HG03159 (cell line): ENCODE data around the gene TAF11L11.
"Not testable (repeated sequence)": the region's sequence is repeated elsewhere in the genome, so short reads cannot be mapped to it uniquely, and the experiment has no call there.

Source experiments
- ATAC-seq: cut with Tn5 transposase; IDR thresholded peaks from one replicate; pipeline ENCODE4 v1.9.1; 2021; ENCODE audit warnings: mild to moderate bottlenecking, moderate library complexity; ENCODE audit not compliant: unreplicated experiment

TAF11L11 gene

GRCh38 chr5:17603880-17604279 lies at the start of gene TAF11L11:
Gene TAF11L11 (plus strand): TSS chr5:17604183.
- ATAC-seq: not testable (repeated sequence)

- not testable (repeated sequence) for ATAC-seq
These were observed 18.3 kb upstream of the TAF11L11 start, which contains the start of gene TAF11L7 for GRCh38 chr5:17585658-17586057. Gene TAF11L7 (minus strand): TSS chr5:17585758.

GRCh38 chr5:17590860-17591259 lies 13.1 kb upstream of the TAF11L11 start, which contains the start of gene TAF11L8:
Gene TAF11L8 (minus strand): TSS chr5:17590960.
- not testable (repeated sequence) for ATAC-seq

GRCh38 chr5:17594255-17594654 lies 9.7 kb upstream of the TAF11L11 start, which contains the start of gene TAF11L9:
Gene TAF11L9 (minus strand): TSS chr5:17594394.
- not testable (repeated sequence) for ATAC-seq

GRCh38 chr5:17597728-17598127 lies 6.3 kb upstream of the TAF11L11 start, which contains the start of gene TAF11L10:
Gene TAF11L10 (minus strand): TSS chr5:17597828.
- not testable (repeated sequence) for ATAC-seq

GRCh38 chr5:17604951-17605350 lies 968 bp downstream of the TAF11L11 start:
- ATAC-seq: no peak

- ATAC-seq: not testable (repeated sequence)
These were observed 3.5 kb downstream of the TAF11L11 start for GRCh38 chr5:17607461-17607860.

- ATAC-seq: not testable (repeated sequence)
These were observed 6.1 kb downstream of the TAF11L11 start, which contains the start of gene TAF11L12 for GRCh38 chr5:17610092-17610491. Gene TAF11L12 (plus strand): TSS chr5:17610392.

GRCh38 chr5:17614872-17615605 lies 11.1 kb downstream of the TAF11L11 start:
- no peak for ATAC-seq

- ATAC-seq: no peak
These were observed 15.4 kb downstream of the TAF11L11 start for GRCh38 chr5:17619354-17619753.

GRCh38 chr5:17620627-17621026 lies 16.6 kb downstream of the TAF11L11 start:
- no peak for ATAC-seq

GRCh38 chr5:17625686-17626085 lies 21.7 kb downstream of the TAF11L11 start:
- ATAC-seq: no peak

GRCh38 chr5:17631788-17632187 lies 27.8 kb downstream of the TAF11L11 start, which contains the start of gene TAF11L13:
Gene TAF11L13 (plus strand): TSS chr5:17632088.
- ATAC-seq: not testable (repeated sequence)

- no peak for ATAC-seq
These were observed 30.2 kb downstream of the TAF11L11 start, which contains the start of gene TAF11L14 for GRCh38 chr5:17634160-17634559. Gene TAF11L14 (plus strand): TSS chr5:17634460.

- not testable (repeated sequence) for ATAC-seq
These were observed 45.2 kb downstream of the TAF11L11 start for GRCh38 chr5:17649232-17649631.

- ATAC-seq: not testable (repeated sequence)
These were observed 51.3 kb downstream of the TAF11L11 start for GRCh38 chr5:17655201-17655759.
